HG02938 (cell line): ENCODE results near the gene OSGEPL1.
A peak's percentile ranks its signal among the peaks of the same experiment; 100 is the strongest.
"Not testable (repeated sequence)": the region's sequence is repeated elsewhere in the genome, so short reads cannot be mapped to it uniquely, and the experiment has no call there.

Source experiments
- ATAC-seq: cut with Tn5 transposase; IDR thresholded peaks from one replicate; pipeline ENCODE4 v1.9.1; 2021; ENCODE audit warnings: mild to moderate bottlenecking, moderate library complexity; ENCODE audit not compliant: unreplicated experiment

OSGEPL1 gene, protein sequence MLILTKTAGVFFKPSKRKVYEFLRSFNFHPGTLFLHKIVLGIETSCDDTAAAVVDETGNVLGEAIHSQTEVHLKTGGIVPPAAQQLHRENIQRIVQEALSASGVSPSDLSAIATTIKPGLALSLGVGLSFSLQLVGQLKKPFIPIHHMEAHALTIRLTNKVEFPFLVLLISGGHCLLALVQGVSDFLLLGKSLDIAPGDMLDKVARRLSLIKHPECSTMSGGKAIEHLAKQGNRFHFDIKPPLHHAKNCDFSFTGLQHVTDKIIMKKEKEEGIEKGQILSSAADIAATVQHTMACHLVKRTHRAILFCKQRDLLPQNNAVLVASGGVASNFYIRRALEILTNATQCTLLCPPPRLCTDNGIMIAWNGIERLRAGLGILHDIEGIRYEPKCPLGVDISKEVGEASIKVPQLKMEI

DNA sequence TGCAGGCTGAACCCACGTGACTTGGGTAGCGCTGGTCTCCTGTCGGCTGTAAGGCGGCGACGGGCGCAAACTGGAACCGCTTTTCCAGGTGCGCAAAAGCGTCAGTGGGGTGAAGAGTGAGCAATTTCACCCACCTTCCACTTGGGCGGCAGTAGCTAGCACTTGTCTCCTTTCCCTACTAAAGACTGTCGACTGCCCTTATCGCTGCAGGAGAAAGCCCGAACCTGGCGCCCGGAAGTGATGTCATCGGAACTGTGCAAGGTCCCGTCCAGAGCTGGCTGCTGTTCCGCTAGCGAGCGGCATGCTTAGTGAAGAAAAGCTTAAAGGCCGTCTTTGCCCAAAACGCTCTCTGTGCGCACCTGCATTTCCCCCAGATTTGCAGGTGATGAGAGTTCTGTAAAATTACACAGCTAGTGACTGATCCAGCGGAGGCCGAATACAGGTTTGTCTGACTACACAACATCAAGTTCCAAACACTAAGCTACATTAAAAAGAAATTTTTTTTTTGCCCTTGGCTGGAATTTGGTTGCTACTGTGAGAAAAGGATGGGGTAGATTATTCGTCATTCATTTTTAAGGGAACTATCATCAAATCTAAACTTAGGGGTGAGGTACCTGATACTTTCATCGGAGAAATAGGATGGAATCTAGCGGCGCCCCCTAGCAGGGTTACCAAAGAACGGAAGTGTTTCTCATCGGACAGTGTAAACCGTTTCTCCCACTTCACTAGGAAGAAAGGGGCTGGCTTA is at the start of gene OSGEPL1:
Gene OSGEPL1 (minus strand): TSS at position 242 of the 748 bp plus-strand sequence. CDS start 1,152 bp downstream, outside the sequence.
- peak; percentile 97 for ATAC-seq

DNA sequence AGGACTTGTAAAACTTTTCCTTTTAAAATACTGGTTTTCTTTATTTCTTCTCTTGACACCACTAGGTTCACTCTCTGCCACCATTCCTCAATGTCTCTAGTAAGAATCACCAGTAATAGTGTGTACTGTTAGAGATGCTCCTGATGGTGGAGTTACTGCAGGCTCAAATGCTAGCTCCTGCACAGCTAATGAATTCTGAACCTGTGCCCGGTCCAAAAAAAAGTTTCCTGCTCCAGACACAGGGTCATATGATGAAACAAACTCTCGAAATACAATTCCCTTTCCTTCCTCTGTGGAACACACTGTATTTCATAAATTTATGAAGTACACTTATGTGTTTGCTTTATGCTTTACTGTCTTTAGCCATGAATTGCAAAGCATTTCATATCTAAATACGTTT is 40.8 kb upstream of the OSGEPL1 start:
- no peak for ATAC-seq

DNA sequence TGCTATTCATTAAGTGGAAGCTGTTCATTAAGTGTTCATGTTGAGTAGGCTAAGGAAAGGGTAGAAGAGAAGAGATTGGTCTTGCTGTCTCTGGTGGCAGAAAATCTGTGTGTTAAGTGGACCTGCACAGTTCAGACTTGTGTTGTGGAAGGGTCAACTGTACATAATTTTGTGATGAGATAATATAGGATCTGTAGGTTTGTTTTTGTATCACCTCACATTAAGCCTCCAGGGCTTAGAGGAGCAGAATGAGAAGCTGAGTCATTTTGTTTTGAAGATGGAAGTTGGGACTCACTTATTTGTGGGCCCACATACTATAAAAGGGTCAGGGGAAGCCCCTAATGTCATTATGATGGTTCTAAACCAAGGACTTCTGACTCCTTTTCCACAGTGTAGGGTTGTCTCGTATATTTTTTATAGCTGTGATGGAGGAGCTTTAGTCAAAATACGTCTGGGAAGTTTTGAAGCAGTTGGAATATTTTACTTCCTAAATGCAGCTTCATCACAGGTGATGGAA is 39.9 kb upstream of the OSGEPL1 start:
- ATAC-seq, result no peak

DNA sequence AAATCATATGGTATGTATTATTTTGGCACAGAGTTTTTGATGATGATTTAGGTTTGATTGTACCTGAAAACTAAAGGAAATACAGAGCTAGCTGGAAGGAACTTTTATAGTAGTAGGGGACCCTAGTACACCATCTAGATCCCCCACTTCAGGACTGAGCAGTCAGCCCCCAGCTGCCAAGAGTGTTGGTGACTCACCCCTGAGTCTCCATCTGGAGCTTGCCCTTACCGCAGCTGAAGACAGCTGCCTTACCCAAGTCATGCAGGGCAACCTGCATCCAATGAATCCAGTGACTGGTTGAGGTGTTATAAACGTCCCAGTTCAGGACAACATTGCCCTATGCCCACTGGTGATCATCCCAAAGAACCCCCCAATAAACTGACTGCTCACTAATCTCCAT is 36.9 kb upstream of the OSGEPL1 start:
- no peak for ATAC-seq

DNA sequence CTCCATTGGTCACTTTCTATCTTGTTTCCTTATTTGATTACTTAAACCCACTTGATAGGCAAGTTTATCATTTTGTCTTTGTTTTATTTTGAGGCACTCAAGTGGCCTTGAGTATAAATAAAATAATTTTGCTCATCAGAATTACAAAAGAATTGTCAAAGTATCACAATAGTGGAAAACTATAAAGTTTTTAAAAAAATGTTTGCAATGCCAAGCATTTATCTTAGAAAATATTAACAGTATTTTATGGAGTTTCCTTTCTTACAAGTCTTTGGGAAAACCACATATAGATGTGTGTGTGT is 36.4 kb upstream of the OSGEPL1 start:
- ATAC-seq, result no peak

DNA sequence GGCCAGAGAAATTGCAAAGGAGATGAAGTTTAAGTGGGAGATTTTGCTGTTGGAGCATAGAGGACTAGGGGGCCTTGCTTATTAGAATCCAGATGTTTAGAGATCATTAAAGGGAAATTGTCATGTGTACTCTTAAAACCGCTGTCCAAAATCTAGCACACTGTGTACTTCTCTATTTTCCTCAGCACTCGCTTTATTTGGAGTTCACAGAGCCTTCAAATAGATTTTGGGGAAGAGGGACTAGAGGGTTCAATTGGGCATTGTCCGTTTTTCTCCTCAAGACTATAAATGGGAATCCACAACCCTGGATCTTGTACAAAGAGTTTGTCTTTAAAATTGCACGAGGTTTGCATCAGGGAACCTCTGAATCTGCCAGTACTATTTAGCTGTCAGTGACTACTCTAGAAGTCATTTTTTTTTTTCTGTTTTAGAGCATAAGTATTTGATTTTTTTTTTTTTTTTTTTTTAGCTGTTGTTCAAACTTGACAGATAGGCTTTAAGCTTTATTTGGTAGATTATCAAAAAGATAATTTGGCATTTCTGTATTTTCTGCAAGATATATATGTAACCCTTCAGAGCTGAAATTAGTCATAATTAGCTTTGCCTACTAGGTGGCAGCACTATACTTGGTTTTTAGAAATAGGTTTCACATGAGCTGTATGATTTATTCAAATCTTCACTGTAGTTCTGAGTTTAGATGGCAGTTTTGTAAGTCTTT is 35.9 kb upstream of the OSGEPL1 start:
- peak; percentile 86 for ATAC-seq

DNA sequence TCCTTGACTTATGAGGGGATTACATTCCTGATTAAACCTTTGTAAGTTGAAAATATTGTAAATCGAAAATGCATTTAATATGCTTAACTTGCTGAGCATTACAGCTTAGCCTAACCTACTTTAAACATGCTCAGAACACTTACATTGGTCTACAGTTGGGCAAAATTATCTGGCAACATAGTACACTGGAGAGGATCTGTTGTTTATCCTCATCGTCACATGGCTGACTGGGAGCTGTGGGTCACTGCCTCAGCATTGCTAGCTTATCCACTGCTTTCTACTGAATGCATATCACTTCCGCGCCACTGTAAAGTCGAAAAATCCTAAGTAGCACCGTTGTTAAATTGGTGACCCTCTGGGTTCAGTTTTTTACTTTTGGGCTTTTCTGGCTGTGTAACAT is 35.3 kb upstream of the OSGEPL1 start:
- no peak for ATAC-seq

DNA sequence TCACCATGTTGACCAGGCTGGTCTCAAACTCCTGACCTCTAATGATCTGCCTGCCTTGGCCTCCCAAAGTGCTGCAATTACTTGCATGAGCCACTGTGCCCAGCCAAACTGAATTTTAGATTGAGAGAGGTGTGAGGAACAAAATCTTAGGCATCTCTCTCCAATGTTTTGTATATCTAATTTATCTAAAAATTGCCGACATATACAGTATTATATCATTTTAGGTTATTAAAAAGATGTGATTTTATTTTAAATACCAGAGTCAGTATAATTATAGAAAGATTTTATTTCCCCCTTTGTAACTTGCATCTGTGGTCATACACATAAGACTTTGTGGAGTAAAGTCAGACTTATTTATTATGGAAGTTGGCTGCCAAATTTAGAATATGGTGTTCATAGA is 31.7 kb upstream of the OSGEPL1 start:
- ATAC-seq, result no peak

DNA sequence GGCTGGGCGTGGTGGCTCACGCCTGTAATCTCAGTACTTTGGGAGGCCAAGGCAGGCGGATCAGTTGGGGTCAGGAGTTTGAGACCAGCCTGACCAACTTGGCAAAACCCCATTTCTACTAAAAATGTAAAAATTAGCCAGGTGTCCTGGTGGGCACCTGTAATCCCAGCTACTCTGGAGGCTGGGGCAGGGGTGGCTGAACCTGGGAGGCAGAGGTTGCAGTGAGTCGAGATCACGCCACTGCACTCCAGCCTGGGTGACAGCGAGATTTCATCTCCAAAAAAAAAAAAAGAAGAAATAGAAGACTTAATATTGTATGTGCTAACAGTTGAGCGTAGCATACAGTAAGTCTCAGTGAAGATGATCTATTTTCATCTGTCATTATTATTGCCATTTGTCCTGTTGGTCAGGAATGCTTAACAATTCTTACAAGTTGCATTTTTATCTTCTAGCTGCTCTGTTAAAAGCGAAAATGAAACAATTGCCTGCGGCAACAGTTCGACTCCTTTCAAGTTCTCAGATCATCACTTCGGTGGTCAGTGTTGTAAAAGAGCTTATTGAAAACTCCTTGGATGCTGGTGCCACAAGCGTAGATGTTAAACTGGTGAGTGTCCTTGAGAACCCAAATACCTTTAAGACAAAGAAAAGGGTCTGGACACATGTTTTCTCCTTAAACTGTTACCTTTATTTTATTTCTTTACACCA is 28.9 kb upstream of the OSGEPL1 start:
- no peak for ATAC-seq

DNA sequence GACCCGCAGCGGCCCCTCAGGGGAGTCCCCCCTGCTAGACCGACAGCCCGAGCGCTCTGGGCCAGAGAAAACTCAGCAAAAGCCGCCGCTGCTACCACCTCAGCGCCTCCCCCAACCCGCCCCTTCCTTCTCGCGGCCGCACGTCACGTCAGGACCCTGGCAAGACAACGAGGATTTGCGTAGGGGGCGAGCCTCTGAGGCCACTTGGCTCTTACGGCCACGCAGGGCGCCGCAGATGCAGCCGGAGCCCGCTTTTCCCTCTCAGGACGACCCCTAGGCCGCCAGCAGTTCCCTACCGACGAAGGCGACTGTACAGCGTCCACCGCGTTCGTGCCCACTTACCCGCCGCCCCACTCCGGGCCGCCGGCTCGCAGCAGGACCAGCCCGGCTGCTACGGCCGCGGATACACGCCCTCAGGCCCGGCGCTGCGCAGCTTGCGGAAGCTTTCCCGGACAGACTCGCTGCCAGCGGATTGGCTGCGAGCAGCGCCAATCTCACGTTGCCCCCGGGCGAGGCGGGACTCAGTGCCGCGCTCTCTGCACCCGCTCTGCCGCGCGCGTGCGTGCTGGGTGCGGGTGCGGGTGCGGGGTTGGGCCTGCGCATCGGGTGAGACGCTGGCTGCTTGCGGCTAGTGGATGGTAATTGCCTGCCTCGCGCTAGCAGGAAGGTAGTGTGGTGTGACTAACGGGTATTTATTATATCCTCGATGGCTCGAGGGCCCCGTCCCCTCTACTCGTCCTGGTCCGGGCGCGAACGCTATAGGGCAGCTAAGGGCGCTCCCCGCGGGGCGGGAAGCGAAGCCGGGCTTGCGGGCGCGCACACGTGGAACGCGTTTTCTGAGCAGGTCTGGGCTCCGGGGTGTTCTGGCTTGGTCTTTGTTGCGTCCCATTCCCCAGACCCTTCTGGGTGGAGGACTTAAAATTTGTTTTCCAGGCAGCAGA is 21.6 kb upstream of the OSGEPL1 start, which contains the start of the genes ORMDL1 and PMS1:
Gene ORMDL1 (minus strand): TSS at position 413 of the 941 bp plus-strand sequence. CDS start 1,744 bp downstream, outside the sequence.
Gene PMS1 (plus strand): TSS at position 524 of the 941 bp plus-strand sequence. CDS start 7,360 bp downstream, outside the sequence.
- peak; percentile 90 for ATAC-seq

DNA sequence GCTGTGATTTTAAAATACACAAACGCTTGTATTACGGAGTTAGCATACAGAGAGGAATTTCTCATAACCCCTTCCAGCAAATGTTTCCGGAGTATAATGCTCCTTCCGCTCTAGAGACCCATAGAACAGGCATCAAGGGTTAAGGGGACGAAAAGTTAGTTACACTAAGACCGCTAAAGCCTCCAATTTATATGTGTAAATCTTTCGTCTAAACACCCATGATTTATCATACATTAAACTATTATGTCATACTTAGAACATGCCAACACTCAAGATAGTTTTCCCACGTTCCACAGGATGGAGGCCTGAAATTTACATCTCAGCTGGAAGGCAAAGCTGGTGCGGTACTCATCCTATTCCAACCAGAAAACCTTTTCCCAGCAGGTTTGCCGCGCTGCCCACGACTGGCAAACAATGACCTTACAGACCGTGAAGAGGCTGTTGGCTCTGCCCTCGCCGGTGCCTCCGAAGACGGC is 20.9 kb upstream of the OSGEPL1 start:
- peak; percentile 17 for ATAC-seq

DNA sequence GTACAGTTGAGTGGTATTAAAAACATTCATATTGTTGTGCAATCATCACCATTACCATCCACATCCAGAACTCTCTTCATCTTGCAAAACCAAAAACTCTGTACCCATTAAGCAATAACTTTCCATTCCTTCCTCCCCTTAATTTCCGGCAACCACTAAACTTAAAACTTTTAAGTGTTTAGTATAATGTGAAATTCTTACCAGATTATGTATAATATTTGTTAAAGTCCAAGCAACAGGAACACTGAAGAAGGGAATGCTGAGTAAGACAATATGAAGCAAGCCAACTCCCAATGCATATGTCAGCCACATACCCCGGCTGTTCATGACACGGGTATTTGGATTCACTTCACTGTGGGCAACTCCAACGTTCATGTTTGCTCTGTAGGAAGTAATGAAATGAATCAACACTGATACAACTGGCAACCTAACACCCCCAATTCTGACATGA is 19.7 kb upstream of the OSGEPL1 start:
- no peak for ATAC-seq

DNA sequence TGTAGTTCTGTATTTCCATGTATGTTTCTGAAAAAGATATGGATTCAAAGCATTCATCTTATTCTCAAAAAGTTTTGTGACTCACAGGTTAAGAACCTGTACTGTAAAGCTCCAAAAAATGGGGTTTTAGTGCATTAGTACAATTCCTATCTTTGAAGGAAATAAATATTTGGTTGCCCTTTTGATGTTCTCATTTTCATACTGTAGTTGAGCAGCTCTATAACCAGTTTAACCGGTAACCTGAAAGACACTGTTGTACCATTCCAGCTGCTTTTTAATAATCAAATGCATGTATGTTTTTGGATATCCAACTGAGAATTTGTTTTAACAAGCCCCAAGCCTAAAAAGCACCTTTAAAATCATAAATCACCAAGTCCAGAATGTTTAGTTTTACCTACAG is 9.6 kb upstream of the OSGEPL1 start:
- ATAC-seq, result no peak

DNA sequence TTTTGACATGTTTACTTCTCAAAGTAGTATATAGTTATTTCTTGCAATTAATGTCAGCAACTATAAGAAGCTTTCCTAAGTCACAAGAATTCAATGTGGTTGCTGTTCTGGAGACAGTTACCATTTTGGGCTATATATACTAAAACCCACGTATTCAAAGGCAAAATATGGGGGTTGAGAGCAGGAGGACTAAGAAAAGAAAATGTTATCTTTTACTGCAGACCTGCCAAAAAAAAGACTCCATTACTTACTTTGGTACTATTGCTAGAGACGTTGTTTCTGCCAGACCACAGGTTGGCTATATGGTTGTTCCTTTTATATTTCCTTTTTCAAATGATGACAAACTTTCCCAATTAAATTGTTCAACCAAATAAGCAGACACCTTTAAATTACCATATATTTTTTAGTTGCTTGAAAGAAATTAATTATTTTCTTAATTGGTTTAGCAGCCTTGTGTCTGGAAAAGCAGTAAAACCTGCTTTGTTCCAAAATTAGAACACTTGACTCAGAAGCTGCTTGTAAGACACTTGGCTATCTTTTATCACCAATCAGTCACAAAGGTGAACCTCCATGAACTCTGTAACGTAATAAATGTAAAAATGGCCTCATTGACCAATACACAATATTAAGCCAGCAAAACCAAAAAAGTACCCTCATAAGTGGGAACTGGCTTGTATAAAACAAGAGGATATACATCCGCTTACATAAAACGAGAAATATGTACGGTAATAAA is 8.2 kb upstream of the OSGEPL1 start:
- no peak for ATAC-seq

DNA sequence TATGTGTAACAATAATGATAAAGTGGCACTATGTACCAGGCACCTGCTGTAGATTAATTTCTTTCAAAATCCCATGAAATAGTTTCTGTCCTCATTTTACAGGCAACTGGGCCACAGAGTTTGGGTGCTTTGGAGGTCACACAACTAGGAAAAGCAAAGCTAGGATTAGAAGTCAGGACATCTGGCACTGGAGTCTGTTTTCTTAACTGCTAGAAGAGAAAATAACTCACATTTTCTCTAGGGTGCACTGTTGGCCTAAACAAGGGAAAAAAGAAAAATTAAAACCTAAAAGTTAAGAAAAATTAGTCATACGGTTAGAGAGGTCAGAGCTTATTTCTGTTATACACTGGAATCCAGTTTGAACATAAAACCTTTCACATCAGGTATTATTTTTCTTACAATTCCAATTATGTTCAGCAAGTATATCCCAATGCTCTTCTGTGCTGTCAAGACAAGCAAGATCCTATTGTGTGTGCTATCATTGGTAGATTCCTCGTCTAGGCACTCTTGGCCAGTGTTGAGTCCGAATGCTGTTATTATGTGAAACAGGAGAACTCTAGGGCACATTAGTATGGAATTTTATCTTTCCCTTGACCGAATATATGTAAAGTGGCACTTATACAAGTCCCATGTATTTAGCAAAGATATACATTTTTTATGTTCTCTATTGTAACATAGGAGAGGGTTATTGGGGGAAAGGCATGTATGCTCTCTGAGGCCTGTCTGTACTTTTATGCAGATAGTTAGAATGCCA is 1.5 kb upstream of the OSGEPL1 start:
- no peak for ATAC-seq

DNA sequence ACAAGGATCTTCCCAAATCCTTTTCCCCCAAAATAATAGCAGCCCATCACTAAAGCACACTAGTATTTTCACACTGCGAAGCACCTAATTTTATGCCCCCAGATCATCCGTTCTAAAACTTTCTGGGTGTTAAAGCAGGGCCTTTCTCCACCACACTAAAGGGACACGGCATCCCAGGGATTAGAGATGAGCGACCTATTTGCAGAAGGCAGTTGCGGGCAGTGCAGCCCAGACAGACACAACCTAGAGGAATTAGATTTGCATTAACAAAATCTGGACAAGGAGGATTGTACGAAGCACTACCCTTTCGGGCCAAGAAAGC is 402 bp downstream of the OSGEPL1 start:
- no peak for ATAC-seq

DNA sequence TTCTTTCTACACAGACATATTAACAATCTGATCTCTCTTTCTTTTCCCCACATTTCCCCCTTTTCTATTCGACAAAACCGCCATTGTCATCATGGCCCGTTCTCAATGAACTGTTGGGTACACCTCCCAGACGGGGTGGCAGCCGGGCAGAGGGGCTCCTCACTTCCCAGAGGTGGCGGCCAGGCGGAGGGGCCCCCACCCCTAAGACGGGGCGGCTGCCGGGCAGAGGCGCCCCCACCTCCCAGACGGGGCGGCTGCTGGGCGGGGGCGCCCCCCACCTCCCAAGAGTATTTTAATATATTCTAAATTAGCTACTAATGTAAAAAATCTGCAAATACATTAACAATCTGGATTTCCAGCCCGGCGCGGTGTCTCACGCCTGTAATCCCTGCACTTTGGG is 2.4 kb downstream of the OSGEPL1 start:
- not testable (repeated sequence) for ATAC-seq

DNA sequence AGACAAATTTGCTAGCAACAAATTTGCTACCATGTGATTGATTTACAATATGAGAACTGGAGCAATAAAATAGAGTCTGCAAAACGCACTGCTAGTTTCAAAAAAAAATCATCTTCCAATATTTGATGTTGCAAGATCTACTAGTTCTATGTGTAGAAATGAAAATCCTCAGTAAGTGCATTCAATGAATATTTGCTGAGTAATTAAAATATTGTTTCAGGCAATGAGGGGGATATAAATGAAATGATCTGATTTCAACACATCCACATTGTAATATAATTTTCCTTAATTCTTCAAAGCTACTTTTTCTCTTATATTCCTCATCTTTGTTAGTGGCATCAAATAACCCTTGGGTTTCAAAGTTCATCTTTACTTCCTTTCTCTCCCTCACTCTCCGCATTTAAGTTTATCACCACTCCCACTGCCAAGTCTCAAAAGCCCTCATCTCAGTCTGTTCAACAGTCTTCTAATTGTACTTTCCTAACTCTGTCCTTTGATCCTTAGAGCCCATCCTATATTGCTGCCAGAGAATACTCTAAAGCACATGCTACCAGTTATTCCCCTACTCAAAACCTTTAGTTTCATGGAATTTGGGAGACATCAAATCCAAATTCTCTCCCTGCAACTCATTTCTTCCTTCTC is 6.2 kb downstream of the OSGEPL1 start:
- ATAC-seq, result no peak
